ENCODE measurements around the gene CORT.

CORT gene

DNA sequence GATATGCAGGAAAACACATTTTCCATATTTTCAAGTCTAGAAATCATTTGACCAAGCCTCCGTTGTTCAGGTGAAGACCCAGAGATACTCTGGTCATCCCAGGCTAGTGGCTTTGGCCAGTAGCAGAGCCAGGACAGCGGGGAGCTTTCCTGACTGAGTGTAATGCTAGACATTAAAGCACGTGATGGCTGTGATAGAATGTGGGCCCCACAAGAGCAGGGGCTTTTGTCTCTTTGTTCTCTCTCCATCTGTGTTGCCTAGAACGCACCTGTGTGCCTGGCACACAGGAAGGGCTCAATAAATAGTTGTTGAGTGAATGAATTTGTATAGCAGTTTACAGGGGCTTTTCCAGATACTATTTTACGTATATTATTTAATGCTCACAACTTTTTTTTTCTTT lies 9.0 kb upstream of the CORT start:
- TF ChIP-seq ZFX (IDR thresholded peaks at IDR 0.05; ENCODE audit: borderline replicate concordance) = no peak
- TF ChIP-seq, protein P1, sequence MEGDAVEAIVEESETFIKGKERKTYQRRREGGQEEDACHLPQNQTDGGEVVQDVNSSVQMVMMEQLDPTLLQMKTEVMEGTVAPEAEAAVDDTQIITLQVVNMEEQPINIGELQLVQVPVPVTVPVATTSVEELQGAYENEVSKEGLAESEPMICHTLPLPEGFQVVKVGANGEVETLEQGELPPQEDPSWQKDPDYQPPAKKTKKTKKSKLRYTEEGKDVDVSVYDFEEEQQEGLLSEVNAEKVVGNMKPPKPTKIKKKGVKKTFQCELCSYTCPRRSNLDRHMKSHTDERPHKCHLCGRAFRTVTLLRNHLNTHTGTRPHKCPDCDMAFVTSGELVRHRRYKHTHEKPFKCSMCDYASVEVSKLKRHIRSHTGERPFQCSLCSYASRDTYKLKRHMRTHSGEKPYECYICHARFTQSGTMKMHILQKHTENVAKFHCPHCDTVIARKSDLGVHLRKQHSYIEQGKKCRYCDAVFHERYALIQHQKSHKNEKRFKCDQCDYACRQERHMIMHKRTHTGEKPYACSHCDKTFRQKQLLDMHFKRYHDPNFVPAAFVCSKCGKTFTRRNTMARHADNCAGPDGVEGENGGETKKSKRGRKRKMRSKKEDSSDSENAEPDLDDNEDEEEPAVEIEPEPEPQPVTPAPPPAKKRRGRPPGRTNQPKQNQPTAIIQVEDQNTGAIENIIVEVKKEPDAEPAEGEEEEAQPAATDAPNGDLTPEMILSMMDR (IDR thresholded peaks at IDR 0.05) = no peak

GRCh38 chr1:10444248-10444647 lies 5.6 kb upstream of the CORT start:
- no peak overlapping the region for H3K27ac ChIP-seq
- TF ChIP-seq, protein P1 (IDR thresholded peaks at IDR 0.05) = no peak
- TF ChIP-seq ZFX (IDR thresholded peaks at IDR 0.05; ENCODE audit: borderline replicate concordance) = no peak

More for the DNA sequence above, 9.0 kb upstream of the CORT start:
- no peak overlapping the region for H3K27ac ChIP-seq

GRCh38 chr1:10444795-10445397 lies 4.9 kb upstream of the CORT start:
- no peak overlapping the region for H3K27ac ChIP-seq
- TF ChIP-seq ZFX (IDR thresholded peaks at IDR 0.05; ENCODE audit: borderline replicate concordance) = no peak
- TF ChIP-seq, protein P1 (IDR thresholded peaks at IDR 0.05) = no peak

- no peak for TF ChIP-seq ZFX (IDR thresholded peaks at IDR 0.05; ENCODE audit: borderline replicate concordance)
- TF ChIP-seq, protein P1 (IDR thresholded peaks at IDR 0.05) = no peak
- no peak overlapping the region for H3K27ac ChIP-seq
These were observed 2.9 kb upstream of the CORT start for GRCh38 chr1:10446790-10447422.

GRCh38 chr1:10450156-10450814 lies 454 bp downstream of the CORT start:
- TF ChIP-seq ZFX (IDR thresholded peaks at IDR 0.05; ENCODE audit: borderline replicate concordance) = no peak
- TF ChIP-seq, protein P1 (IDR thresholded peaks at IDR 0.05) = no peak
- no peak overlapping the region for H3K27ac ChIP-seq

DNA sequence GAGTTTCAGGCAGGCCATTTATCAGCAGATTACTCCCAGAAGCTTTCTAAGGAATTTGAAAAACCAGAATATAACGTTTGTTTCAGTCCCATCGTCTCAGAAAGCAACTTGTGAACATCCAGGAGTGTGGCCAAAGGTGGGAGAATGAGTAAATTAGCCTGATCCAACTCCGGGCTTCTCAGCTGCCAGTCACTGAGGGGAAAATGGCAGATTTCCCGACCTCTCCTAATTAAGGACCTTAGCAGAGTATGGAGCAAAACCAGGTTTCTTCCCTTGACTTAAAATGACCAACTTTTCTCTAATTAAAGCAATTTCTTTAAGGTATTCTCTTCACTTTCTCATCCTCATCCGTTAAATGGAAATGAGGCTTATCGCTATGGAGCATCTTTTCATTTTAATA lies 1.0 kb downstream of the CORT start:
- no peak for TF ChIP-seq ZFX (IDR thresholded peaks at IDR 0.05; ENCODE audit: borderline replicate concordance)
- H3K27ac ChIP-seq = no peak overlapping the region

DNA sequence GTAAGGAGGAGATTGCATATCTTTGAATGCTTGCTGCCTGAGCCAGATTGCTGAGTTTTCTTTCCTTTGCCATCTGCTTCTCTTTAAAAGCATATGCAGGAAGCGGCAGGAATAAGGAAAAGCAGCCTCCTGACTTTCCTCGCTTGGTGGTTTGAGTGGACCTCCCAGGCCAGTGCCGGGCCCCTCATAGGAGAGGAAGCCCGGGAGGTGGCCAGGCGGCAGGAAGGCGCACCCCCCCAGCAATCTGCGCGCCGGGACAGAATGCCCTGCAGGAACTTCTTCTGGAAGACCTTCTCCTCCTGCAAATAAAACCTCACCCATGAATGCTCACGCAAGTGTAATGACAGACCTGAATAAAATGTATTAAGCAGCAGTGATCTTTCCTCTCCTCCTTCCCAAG lies 1.5 kb downstream of the CORT start:
- H3K27ac ChIP-seq = no peak overlapping the region
- TF ChIP-seq, protein P1 (IDR thresholded peaks at IDR 0.05) = no peak
- TF ChIP-seq ZFX (IDR thresholded peaks at IDR 0.05; ENCODE audit: borderline replicate concordance) = no peak

Measured in 22Rv1 (cell line).